ENCODE results near the gene CAPN14. TPM values are rescaled to one million over a fixed set of nuclear protein-coding genes. Genes with fewer than 3 reads are reported as not detected.
"Not testable (repeated sequence)": the region's sequence is repeated elsewhere in the genome, so short reads cannot be mapped to it uniquely, and the experiment has no call there.

Gene CAPN14
- total RNA-seq, 4 donors from 2014 or later, result not detected

GRCh38 chr2:31189141-31189540 lies 28.2 kb downstream of the CAPN14 start:
- TF ChIP-seq CTCF (IDR thresholded peaks at IDR 0.05 in 4 of 5, conservative IDR thresholded peaks at IDR 0.05 in 1 of 5) (no peak), POLR2A (IDR thresholded peaks at IDR 0.05) (no peak)
- in situ Hi-C loops (cut with MboI; ENCODE audit: low sequenced_read_pairs in 4 of 4), result no loop called here

GRCh38 chr2:31188131-31188530 lies 29.2 kb downstream of the CAPN14 start:
- in situ Hi-C loops (cut with MboI; ENCODE audit: low sequenced_read_pairs in 4 of 4) (no loop called here), intact Hi-C loops (cut with DNase I; ENCODE audit: low total_unique reads) (no loop called here)
- Histone ChIP-seq H3K4me1 (no peaks in the 10 kb centered on the region), H3K27ac (no peak overlapping the region), H3K36me3 (no peaks in the 10 kb centered on the region), H3K9me3 (no peaks in the 10 kb centered on the region), H3K4me3 (no peak overlapping the region), H3K27me3 (no peaks in the 10 kb centered on the region)
- no peak for TF ChIP-seq CTCF (IDR thresholded peaks at IDR 0.05 in 4 of 5, conservative IDR thresholded peaks at IDR 0.05 in 1 of 5)
- TF ChIP-seq POLR2A (IDR thresholded peaks at IDR 0.05), result no peak
- no peak for DNase-seq
- ATAC-seq, result no peak

More at GRCh38 chr2:31189141-31189540, 28.2 kb downstream of the CAPN14 start:
- DNase-seq (no peak), ATAC-seq (no peak)
- H3K27ac ChIP-seq, result no peak overlapping the region
- no peaks in the 10 kb centered on the region for H3K36me3 ChIP-seq
- H3K9me3 ChIP-seq, result no peaks in the 10 kb centered on the region
- no peaks in the 10 kb centered on the region for H3K4me1 ChIP-seq
- H3K4me3 ChIP-seq, result no peak overlapping the region
- no peaks in the 10 kb centered on the region for H3K27me3 ChIP-seq
- intact Hi-C loops (cut with DNase I; ENCODE audit: low total_unique reads), result no loop called here

- no peaks in the 10 kb centered on the region for H3K36me3 ChIP-seq
- no peaks in the 10 kb centered on the region for H3K9me3 ChIP-seq
- no peak for DNase-seq
- no peak overlapping the region for H3K4me3 ChIP-seq
- H3K4me1 ChIP-seq, result no peaks in the 10 kb centered on the region
- TF ChIP-seq POLR2A (IDR thresholded peaks at IDR 0.05) (no peak), CTCF (IDR thresholded peaks at IDR 0.05 in 4 of 5, conservative IDR thresholded peaks at IDR 0.05 in 1 of 5) (no peak)
- intact Hi-C loops (cut with DNase I; ENCODE audit: low total_unique reads), result no loop called here
- no peak for ATAC-seq
- in situ Hi-C loops (cut with MboI; ENCODE audit: low sequenced_read_pairs in 4 of 4), result no loop called here
- no peaks in the 10 kb centered on the region for H3K27me3 ChIP-seq
- no peak overlapping the region for H3K27ac ChIP-seq
These were observed 30.1 kb downstream of the CAPN14 start for GRCh38 chr2:31187166-31187565.

DNA sequence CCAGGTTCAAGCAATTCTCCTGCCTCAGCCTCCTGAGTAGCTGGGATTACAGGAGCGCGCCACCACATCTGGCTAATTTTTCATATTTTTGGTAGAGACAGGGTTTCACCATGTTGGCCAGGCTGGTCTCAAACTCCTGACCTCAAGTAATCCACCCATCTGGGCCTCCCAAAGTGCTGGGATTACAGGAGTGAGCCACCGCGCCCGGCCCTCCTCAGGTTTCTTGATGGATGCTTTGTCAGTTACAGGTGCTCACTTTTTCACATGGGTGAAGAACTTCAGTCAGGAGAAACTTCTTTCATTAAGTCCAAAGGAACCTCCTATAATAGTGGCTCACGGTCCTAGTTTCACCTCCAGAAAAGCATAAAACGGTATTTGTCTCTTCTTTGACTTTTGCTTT lies 33.3 kb downstream of the CAPN14 start:
- in situ Hi-C loops (cut with MboI; ENCODE audit: low sequenced_read_pairs in 4 of 4); H3K4me1 ChIP-seq; H3K27me3 ChIP-seq; ATAC-seq; H3K4me3 ChIP-seq; H3K36me3 ChIP-seq; H3K9me3 ChIP-seq; H3K27ac ChIP-seq; DNase-seq; intact Hi-C loops (cut with DNase I; ENCODE audit: low total_unique reads): not testable (repeated sequence)

DNA sequence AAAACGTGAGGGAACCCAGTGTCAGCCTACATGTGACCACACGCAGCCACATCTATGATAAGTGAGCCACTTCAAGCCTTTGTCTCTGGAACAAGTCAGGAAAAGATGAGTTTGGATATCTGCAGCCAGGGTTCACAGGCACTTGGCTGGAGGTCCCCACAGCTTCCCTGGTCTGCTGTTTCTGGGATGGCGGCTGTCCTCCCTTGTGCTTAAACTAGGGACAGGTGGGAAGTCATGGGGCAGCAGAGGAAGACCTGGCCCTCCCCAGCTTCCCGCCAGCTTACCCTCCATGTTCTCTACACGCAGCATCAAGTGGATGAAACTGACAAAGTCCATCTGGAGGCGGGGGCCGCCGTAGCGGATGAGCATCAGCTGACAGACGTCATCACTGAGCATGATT lies 40.6 kb downstream of the CAPN14 start:
- H3K27ac ChIP-seq, result no peak overlapping the region
- DNase-seq (no peak), ATAC-seq (no peak)
- H3K9me3 ChIP-seq, result no peaks in the 10 kb centered on the region
- no peaks in the 10 kb centered on the region for H3K4me1 ChIP-seq
- in situ Hi-C loops (cut with MboI; ENCODE audit: low sequenced_read_pairs in 4 of 4), result loop anchor here in 2 of 4 donors (10.0 kb wide), 1 partner anchor 462 kb away; no protein-coding TSS in a partner anchor
- TF ChIP-seq POLR2A (IDR thresholded peaks at IDR 0.05) (no peak), CTCF (IDR thresholded peaks at IDR 0.05 in 4 of 5, conservative IDR thresholded peaks at IDR 0.05 in 1 of 5) (no peak)
- H3K27me3 ChIP-seq, result no peaks in the 10 kb centered on the region
- no peak overlapping the region for H3K4me3 ChIP-seq
- intact Hi-C loops (cut with DNase I; ENCODE audit: low total_unique reads), result no loop called here
- H3K36me3 ChIP-seq, result no peaks in the 10 kb centered on the region

Data from gastrocnemius medialis (tissue), 4 donors.